Measurements from ENCODE around the gene NRL.

- TF ChIP-seq CTCF (optimal IDR thresholded peaks at IDR 0.05 in 1 of 3, IDR thresholded peaks at IDR 0.05 in 1 of 3, conservative IDR thresholded peaks at IDR 0.05 in 1 of 3; ENCODE audit: extremely low read depth in 1 of 3, insufficient read depth in 2 of 3, low read length in 3 of 3) (no peak), EZH2 (IDR thresholded peaks at IDR 0.05; ENCODE audit: low read length) (no peak)
Measured at GRCh38 chr14:24055971-24056799, 58.6 kb downstream of the NRL start.

Data from keratinocyte (primary cell).